Type B pancreatic cell (in vitro differentiated cells): ENCODE measurements around the gene PLCB1. TPM values are rescaled to one million over a fixed set of nuclear protein-coding genes. Genes with fewer than 3 reads are reported as not detected.

ENCODE experiments used
- DNase-seq: peaks from one replicate; pipeline ENCODE4 v3.0.0; 2021; ENCODE audit warnings: mixed read lengths; ENCODE audit not compliant: unreplicated experiment; ENCODE audit errors: extremely low spot score
- H3K27ac Mint-ChIP-seq: 2 replicates; pipeline ENCODE4 v1.8.0; 2021; ENCODE audit warnings: mild to moderate bottlenecking, mixed read lengths
- H3K27me3 Mint-ChIP-seq: 2 replicates; pipeline ENCODE4 v1.8.0; 2021; ENCODE audit warnings: mixed read lengths
- H3K36me3 Mint-ChIP-seq: 2 replicates; pipeline ENCODE4 v1.8.0; 2021; ENCODE audit warnings: mixed read lengths
- H3K4me1 Mint-ChIP-seq: one replicate; pipeline ENCODE4 v1.8.0; 2021; ENCODE audit warnings: mixed read lengths; ENCODE audit not compliant: unreplicated experiment
- H3K4me3 Mint-ChIP-seq: 2 replicates; pipeline ENCODE4 v1.8.0; 2021; ENCODE audit warnings: mild to moderate bottlenecking, mixed read lengths
- H3K9me3 Mint-ChIP-seq: 2 replicates; pipeline ENCODE4 v1.8.0; 2021; ENCODE audit warnings: mixed read lengths
- total RNA-seq: library from RNA; stranded (reverse); gene quantifications from 2 replicates; pipeline ENCODE4 v1.2.1, GENCODE V29; 2021; ENCODE audit warnings: low replicate concordance
- TF ChIP-seq, protein P1 (sequence below): fragments of 200-600 bp; sonication (generic); conservative IDR thresholded peaks from 2 replicates; pipeline ENCODE4 v1.5.0; 2021; ENCODE audit warnings: antibody characterized with exemption, mild to moderate bottlenecking

Gene PLCB1
- total RNA-seq, 1 donor from 2014 or later = 17.9 TPM

DNA sequence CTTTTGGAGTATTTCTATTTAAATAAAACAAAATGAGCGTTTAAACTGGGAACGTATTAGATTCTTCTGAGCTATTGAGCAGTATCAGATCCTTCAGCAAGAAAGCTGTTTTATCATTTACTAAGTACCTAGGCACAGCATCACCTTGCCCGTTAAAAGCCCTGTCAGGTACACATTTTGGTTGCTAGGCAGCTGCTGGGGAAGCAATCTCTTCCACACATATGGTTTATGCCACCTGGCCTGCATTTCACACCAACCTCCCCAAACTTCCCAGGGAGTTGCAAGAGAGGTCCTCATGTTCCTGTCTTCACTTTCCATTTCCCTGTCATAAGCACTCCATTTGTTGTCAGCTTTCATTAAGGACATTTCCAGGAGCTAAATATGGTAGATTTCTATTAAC, 400.1 kb downstream of the PLCB1 start:
- TF ChIP-seq, protein P1, sequence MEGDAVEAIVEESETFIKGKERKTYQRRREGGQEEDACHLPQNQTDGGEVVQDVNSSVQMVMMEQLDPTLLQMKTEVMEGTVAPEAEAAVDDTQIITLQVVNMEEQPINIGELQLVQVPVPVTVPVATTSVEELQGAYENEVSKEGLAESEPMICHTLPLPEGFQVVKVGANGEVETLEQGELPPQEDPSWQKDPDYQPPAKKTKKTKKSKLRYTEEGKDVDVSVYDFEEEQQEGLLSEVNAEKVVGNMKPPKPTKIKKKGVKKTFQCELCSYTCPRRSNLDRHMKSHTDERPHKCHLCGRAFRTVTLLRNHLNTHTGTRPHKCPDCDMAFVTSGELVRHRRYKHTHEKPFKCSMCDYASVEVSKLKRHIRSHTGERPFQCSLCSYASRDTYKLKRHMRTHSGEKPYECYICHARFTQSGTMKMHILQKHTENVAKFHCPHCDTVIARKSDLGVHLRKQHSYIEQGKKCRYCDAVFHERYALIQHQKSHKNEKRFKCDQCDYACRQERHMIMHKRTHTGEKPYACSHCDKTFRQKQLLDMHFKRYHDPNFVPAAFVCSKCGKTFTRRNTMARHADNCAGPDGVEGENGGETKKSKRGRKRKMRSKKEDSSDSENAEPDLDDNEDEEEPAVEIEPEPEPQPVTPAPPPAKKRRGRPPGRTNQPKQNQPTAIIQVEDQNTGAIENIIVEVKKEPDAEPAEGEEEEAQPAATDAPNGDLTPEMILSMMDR = no peak
- Mint-ChIP-seq H3K27ac (no peak overlapping the region), H3K4me3 (no peak overlapping the region), H3K27me3 (peaks cover 3% of the 10 kb centered on the region), H3K36me3 (no peaks in the 10 kb centered on the region), H3K4me1 (no peaks in the 10 kb centered on the region), H3K9me3 (peaks cover 5% of the 10 kb centered on the region)
- no peak for DNase-seq

GRCh38 chr20:8534368-8535160, 402.5 kb downstream of the PLCB1 start:
- Mint-ChIP-seq H3K27ac (no peak overlapping the region), H3K9me3 (peaks cover 8% of the 10 kb centered on the region), H3K27me3 (peaks cover 8% of the 10 kb centered on the region), H3K4me1 (no peaks in the 10 kb centered on the region), H3K4me3 (no peak overlapping the region), H3K36me3 (no peaks in the 10 kb centered on the region)
- DNase-seq = no peak
- TF ChIP-seq, protein P1 = no peak

DNA sequence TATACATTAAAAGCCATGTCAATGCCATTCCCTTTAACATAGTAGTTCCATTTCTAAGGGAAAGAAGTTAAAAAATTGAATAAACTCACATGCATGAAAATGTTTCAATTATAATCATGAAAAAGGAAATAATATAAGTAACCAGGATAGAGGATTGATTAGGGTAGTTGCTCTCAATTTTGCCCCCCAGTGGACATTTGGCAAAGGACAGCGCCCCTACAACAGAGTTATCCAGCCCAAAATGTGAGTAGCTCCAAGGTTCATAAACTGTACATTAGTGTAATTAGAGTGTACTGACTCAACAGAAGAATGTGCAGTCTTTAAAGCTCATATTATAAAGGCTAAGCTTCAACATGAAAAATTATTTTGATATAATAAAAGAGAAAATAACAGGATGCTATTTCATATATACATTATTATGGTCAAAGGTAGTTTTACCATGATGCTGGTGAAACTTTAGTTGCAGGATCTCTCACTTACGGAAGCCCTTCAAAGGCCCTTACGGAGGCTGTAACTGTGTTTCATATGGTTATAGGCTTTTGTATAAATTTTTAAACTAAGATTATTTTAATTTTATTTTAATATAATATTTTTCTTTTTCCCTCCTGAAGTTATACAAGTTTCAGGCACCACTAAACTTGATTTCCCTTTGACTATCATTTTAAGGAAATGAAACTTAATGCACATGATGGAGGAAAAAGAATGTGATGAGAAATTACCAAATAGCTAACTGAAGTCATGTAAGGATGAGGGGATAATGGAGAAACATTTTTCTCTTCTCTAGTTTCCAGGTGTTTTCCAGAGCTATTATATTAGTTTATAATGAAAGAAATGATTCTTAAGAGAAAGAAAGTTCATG, 403.6 kb downstream of the PLCB1 start:
- peaks cover 8% of the 10 kb centered on the region for H3K27me3 Mint-ChIP-seq
- TF ChIP-seq, protein P1 = peak; percentile 77
- no peaks in the 10 kb centered on the region for H3K36me3 Mint-ChIP-seq
- H3K27ac Mint-ChIP-seq = no peak overlapping the region
- H3K9me3 Mint-ChIP-seq = peaks cover 8% of the 10 kb centered on the region
- no peaks in the 10 kb centered on the region for H3K4me1 Mint-ChIP-seq
- DNase-seq = no peak
- no peak overlapping the region for H3K4me3 Mint-ChIP-seq

- DNase-seq = no peak
- Mint-ChIP-seq H3K4me1 (peaks cover 2% of the 10 kb centered on the region), H3K36me3 (no peaks in the 10 kb centered on the region), H3K4me3 (no peak overlapping the region), H3K27ac (no peak overlapping the region), H3K27me3 (peaks cover 9% of the 10 kb centered on the region), H3K9me3 (peaks cover 8% of the 10 kb centered on the region)
- TF ChIP-seq, protein P1 = no peak
These were observed 404.2 kb downstream of the PLCB1 start for GRCh38 chr20:8536262-8536618.

DNA sequence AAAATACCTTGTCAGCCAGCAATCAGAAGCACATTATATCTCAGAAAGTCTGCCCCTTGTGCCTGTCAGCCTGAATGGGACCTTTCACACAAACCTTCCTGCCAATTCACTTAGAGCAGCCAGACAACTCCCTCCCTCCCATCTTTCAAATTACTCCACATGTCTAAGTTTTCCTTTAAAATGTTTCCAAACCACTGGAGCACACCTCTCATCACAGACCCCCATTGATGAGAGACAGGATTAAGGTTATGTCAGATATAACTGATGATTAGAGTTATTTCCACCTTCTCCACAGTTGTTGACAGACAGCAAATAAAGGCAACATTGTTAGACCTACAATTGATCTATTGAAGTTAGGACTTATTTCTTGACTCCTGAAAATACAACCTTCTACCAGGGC, 408.4 kb downstream of the PLCB1 start:
- H3K9me3 Mint-ChIP-seq = peaks cover 3% of the 10 kb centered on the region
- DNase-seq = no peak
- no peak overlapping the region for H3K4me3 Mint-ChIP-seq
- peaks cover 9% of the 10 kb centered on the region for H3K4me1 Mint-ChIP-seq
- no peaks in the 10 kb centered on the region for H3K36me3 Mint-ChIP-seq
- TF ChIP-seq, protein P1 = no peak
- H3K27ac Mint-ChIP-seq = peak overlapping the region; percentile 67
- peaks cover 20% of the 10 kb centered on the region for H3K27me3 Mint-ChIP-seq
